Activated naive CD4-positive, alpha-beta T cell treated with anti-CD3 and anti-CD28 coated beads, Interleukin-2, amount 50 U/mL, for 24 hours (primary cell): ENCODE data around the gene GYPC.
"Not testable (repeated sequence)": the region's sequence is repeated elsewhere in the genome, so short reads cannot be mapped to it uniquely, and the experiment has no call there.

Source experiments
- H3K27ac Mint-ChIP-seq: one replicate; pipeline ENCODE4 v1.8.0; 2021; ENCODE audit warnings: mild to moderate bottlenecking, mixed read lengths
- H3K27me3 Mint-ChIP-seq: one replicate; pipeline ENCODE4 v1.8.0; 2021; ENCODE audit warnings: mixed read lengths
- H3K36me3 Mint-ChIP-seq: one replicate; pipeline ENCODE4 v1.8.0; 2021; ENCODE audit warnings: mixed read lengths
- H3K4me1 Mint-ChIP-seq: one replicate; pipeline ENCODE4 v1.8.0; 2021; ENCODE audit warnings: mixed read lengths
- H3K4me3 Mint-ChIP-seq: one replicate; pipeline ENCODE4 v1.8.0; 2021; ENCODE audit warnings: mild to moderate bottlenecking, mixed read lengths
- H3K9me3 Mint-ChIP-seq: one replicate; pipeline ENCODE4 v1.8.0; 2021; ENCODE audit warnings: mixed read lengths

Gene GYPC

DNA sequence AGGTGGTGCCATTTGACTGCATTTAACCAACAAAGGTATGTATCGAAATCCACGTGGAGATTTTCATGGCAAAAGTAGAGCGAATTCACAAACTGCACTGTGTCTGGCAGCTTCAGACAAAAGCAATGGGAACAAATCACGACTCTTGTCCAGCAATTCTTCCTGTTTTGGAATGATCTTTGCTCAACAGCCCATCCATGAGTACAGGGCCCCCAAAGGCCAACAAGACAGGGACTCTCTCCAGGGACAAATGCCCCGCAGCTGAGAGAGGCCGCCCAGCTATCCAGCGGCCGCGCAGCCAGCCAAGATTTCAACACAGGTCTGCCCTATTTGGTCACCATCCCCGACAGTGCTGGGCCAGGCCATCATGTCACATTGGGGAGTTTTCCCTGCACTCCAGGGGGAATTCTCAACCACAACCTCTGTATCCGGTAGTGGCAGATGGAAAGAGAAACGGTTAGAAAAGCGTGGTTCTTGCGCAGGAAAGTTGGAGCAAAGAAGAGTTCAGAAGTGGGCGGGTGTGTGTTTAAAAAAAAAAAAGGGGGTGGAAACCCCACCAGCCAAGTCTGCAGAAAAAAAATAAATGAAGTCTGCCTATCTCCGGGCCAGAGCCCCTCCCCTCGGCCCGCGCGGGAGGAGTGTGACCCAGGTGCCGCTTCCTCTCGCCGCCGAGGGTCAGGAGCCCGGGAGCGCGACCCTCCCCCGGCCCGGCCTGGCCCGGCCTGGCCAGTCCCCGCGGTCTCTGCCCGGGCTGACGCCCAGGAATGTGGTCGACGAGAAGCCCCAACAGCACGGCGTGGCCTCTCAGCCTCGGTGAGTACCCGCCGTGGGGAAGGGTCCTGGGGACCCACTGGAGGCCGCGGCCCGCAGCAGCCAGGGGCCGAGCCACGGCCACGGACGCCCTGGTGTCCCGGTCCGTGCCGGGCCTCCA, at the start of gene GYPC:
Gene GYPC, plus strand, starts transcription at position 659 of the 931 bp plus-strand sequence. Its CDS starts 106 bp downstream, at position 765.
- H3K9me3 Mint-ChIP-seq, result peaks cover 4% of the 10 kb centered on the region
- H3K36me3 Mint-ChIP-seq, result peaks cover 4% of the 10 kb centered on the region
- no peaks in the 10 kb centered on the region for H3K27me3 Mint-ChIP-seq
- peak within 1 kb of the TSS; percentile 99 for H3K4me3 Mint-ChIP-seq
- H3K4me1 Mint-ChIP-seq, result peaks cover 51% of the 10 kb centered on the region
- peak within 1 kb of the TSS; percentile 100 for H3K27ac Mint-ChIP-seq

- H3K9me3 Mint-ChIP-seq, result no peaks in the 10 kb centered on the region
- no peaks in the 10 kb centered on the region for H3K36me3 Mint-ChIP-seq
- H3K27ac Mint-ChIP-seq, result no peak overlapping the region
- no peaks in the 10 kb centered on the region for H3K27me3 Mint-ChIP-seq
- H3K4me3 Mint-ChIP-seq, result no peak overlapping the region
- H3K4me1 Mint-ChIP-seq, result no peaks in the 10 kb centered on the region
Measured at GRCh38 chr2:126614524-126615227, 41.3 kb upstream of the GYPC start.

DNA sequence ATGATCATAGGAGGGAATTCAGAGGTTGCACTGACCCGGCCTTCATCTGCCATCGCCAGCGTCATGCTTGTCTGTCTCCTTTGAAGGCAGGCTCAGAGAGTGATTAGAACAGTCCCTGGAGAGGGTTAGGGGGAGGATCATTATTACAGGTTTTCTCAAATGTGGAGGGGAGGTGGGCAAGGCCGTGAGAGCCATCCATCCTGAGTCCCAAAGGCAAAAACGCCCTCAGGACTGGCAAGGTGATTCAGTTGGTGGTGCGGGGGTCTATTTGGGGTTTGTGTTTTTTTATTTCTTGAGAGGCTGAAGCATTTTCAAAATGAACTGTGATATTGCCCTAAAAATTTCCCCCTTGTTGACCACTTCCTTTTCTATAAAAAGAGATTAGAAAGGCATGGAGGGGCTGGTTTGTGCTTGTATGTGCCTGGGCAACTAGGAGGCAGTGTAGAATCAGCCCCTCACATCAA, 39.3 kb upstream of the GYPC start:
- Mint-ChIP-seq H3K9me3 (no peaks in the 10 kb centered on the region), H3K27me3 (no peaks in the 10 kb centered on the region), H3K27ac (no peak overlapping the region), H3K4me1 (no peaks in the 10 kb centered on the region), H3K36me3 (no peaks in the 10 kb centered on the region), H3K4me3 (no peak overlapping the region)

DNA sequence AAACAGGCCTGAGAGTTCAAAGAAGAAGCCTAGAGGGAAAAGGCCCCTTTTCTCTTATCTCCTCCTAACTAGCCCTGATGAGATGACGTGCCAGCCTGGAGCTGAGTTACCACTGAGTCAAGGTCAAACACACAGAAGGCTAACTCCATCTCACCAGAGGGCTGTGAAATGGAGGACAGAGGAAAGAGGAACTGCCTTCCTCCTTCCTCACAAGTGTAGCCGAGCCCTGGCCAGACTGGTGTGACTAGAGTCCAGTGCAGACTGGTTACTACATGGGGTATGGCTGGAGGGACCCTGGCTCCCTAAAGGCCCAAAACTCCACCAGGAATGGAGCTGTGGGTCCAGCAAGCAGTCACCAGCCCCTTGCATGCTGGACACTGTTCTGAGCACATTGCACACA, 35.7 kb upstream of the GYPC start:
- Mint-ChIP-seq H3K4me1 (no peaks in the 10 kb centered on the region), H3K27me3 (no peaks in the 10 kb centered on the region), H3K36me3 (no peaks in the 10 kb centered on the region), H3K4me3 (no peak overlapping the region), H3K27ac (no peak overlapping the region), H3K9me3 (no peaks in the 10 kb centered on the region)

GRCh38 chr2:126623000-126623399, 33.0 kb upstream of the GYPC start:
- Mint-ChIP-seq H3K27me3 (no peaks in the 10 kb centered on the region), H3K4me3 (no peak overlapping the region), H3K36me3 (no peaks in the 10 kb centered on the region), H3K27ac (no peak overlapping the region), H3K4me1 (no peaks in the 10 kb centered on the region), H3K9me3 (no peaks in the 10 kb centered on the region)

DNA sequence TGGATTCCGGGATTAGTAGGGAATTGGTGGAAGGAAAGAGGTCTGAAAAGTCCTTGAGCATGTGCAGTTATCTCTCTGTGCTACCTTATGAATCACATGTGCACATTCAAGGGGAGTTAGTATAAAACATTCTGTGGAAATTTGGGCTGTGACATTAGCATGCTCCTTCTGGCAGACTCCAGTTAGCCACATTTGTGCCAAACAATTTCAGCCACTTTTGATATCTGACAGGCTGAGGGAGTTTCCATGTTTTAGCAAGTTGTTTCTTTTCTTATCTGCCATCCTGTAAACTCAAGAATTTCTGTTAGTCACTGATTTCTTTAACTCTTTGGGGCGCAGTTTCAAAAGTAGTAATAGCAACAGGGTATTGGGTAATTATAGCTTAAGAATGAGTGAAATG, 28.3 kb upstream of the GYPC start:
- Mint-ChIP-seq H3K9me3 (no peaks in the 10 kb centered on the region), H3K27me3 (peaks cover 1% of the 10 kb centered on the region), H3K27ac (no peak overlapping the region), H3K4me1 (no peaks in the 10 kb centered on the region), H3K36me3 (no peaks in the 10 kb centered on the region), H3K4me3 (no peak overlapping the region)

DNA sequence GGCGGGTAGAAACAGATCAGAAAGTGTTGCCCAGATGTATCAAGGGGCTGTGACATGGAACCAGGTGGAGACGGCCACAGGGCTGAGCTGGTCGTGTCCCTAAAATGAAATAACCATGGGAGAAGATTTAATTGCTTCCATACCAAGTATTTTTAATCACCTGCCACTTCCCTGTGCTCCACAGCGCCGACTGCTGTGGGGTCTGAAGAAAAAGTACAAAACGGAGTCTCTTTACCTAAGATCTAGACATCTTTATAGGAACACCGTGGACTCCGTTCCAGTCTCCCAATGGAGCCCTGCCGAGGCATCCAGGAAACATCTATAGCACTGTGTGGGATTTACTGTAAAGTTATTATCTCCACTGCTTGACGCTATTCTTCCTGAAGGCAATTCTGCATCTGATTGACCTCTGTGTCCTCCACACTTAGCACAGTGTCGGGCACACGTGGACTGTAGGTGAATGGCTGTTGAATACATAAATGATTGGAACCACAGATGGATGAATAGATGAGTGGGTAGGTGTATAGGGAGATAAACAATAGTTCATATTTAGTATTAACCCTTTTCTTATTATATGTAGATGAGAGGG, 21.6 kb upstream of the GYPC start:
- Mint-ChIP-seq H3K27ac (no peak overlapping the region), H3K4me1 (peaks cover 4% of the 10 kb centered on the region), H3K9me3 (no peaks in the 10 kb centered on the region), H3K36me3 (no peaks in the 10 kb centered on the region), H3K27me3 (no peaks in the 10 kb centered on the region), H3K4me3 (no peak overlapping the region)

- Mint-ChIP-seq H3K27ac (no peak overlapping the region), H3K9me3 (no peaks in the 10 kb centered on the region), H3K36me3 (no peaks in the 10 kb centered on the region), H3K4me3 (no peak overlapping the region), H3K4me1 (peaks cover 4% of the 10 kb centered on the region), H3K27me3 (no peaks in the 10 kb centered on the region)
Measured at GRCh38 chr2:126635281-126635680, 20.7 kb upstream of the GYPC start.

DNA sequence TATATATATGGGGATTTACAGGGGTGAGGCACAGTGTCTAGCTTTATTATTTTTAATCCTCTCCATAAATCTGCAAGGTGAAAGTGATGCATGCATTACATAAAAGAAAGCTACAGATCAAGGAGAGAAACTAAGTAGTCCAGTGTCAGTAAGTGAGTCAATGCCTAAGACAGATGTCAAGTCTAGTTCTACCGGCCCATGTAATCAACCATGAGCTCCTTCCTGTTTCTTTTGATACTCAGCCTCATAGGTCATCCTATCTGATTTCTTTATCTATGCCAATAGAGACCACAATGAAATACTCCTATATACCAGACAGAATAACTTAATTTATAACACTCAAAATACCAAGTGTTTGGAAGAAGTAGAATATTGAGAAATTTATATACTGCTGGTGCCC, 20.2 kb upstream of the GYPC start:
- H3K27me3 Mint-ChIP-seq, result no peaks in the 10 kb centered on the region
- no peak overlapping the region for H3K27ac Mint-ChIP-seq
- no peaks in the 10 kb centered on the region for H3K36me3 Mint-ChIP-seq
- H3K4me3 Mint-ChIP-seq, result no peak overlapping the region
- no peaks in the 10 kb centered on the region for H3K9me3 Mint-ChIP-seq
- H3K4me1 Mint-ChIP-seq, result peaks cover 4% of the 10 kb centered on the region

GRCh38 chr2:126637386-126637785, 18.6 kb upstream of the GYPC start:
- Mint-ChIP-seq H3K36me3 (no peaks in the 10 kb centered on the region), H3K27ac (no peak overlapping the region), H3K27me3 (no peaks in the 10 kb centered on the region), H3K9me3 (no peaks in the 10 kb centered on the region), H3K4me1 (peaks cover 4% of the 10 kb centered on the region), H3K4me3 (no peak overlapping the region)

DNA sequence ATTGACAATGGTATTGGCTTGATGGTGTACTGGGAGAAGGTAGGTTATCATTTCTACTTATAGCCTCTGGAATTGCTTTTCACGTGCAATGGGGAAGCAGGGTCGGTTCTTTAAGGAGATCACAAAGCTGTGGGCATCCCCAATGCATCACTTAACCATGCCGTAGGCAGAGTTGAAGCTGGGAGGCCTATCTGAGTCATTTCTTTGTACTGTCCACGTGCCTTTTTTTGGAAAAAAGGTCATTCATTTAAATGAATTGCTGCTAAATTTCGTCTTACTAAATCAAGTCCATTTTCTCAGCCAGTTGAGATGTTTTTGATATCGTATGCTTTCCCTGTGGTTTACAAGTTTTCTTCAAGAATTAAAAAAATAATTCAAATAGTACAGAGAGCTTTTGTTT, 17.2 kb upstream of the GYPC start:
- H3K4me1 Mint-ChIP-seq, result peaks cover 4% of the 10 kb centered on the region
- H3K27me3 Mint-ChIP-seq, result no peaks in the 10 kb centered on the region
- H3K9me3 Mint-ChIP-seq, result no peaks in the 10 kb centered on the region
- H3K36me3 Mint-ChIP-seq, result no peaks in the 10 kb centered on the region
- no peak overlapping the region for H3K4me3 Mint-ChIP-seq
- no peak overlapping the region for H3K27ac Mint-ChIP-seq

DNA sequence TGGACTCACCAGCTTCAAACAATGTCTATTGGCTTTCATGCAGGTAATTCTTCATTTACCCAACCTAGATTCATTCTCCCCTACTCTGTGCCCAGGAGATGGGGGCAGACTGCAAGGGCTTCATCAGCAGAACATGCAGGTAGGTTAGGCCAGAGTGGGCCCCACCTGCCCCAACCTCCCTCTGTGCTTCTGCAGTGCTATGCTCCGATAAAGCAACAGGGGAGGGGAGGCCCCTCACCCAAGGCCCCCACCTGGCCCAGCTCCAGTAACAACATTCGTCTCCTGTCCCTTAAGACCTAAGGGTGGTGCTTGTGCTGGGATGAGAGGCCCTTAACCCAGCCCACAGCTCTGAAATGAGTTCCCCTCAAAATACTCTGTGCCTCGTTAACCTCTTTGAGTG, 16.7 kb upstream of the GYPC start:
- Mint-ChIP-seq H3K9me3 (no peaks in the 10 kb centered on the region), H3K27ac (no peak overlapping the region), H3K4me1 (no peaks in the 10 kb centered on the region), H3K4me3 (no peak overlapping the region), H3K36me3 (no peaks in the 10 kb centered on the region), H3K27me3 (no peaks in the 10 kb centered on the region)

DNA sequence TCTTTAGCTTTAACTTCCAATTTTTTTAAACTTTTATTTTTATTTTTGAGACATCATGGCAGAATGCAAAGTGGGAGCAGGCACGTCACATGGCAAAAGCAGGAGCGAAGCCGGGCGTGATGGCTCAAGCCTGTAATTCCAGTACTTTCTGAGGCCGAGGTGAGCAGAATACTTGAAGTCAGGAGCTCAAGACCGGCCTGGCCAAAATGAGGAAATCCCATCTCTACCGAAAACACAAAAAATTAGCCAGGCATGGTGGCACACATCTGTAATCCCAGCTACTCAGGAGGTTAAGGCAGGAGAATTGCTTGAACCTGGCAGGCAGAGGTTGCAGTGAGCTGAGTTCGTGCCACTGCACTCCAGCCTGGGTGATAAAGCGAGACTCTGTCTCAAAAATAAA, 14.7 kb upstream of the GYPC start:
- not testable (repeated sequence) for H3K36me3 Mint-ChIP-seq, H3K27ac Mint-ChIP-seq, H3K4me1 Mint-ChIP-seq, H3K4me3 Mint-ChIP-seq, H3K9me3 Mint-ChIP-seq, H3K27me3 Mint-ChIP-seq

DNA sequence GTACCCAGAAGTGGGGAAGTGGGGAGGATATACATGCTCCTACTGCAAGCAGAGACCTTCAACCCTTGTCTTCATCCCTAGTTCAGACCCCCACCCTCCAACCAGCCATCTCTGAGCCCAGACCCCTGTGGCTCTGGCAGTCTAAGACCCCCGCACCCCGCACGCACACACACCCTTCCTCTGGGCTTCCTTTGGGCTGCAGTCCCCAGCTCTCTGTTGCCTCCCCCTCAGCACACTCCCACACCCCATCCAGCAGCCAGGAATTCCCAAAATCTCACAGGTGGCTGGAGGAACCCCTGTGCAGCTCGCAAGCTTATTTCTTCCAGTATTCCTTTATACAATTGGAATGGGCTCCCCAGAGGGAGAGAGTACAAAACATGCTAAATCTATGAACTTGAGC, 13.9 kb upstream of the GYPC start:
- Mint-ChIP-seq H3K36me3 (no peaks in the 10 kb centered on the region), H3K9me3 (no peaks in the 10 kb centered on the region), H3K4me1 (peaks cover 8% of the 10 kb centered on the region), H3K4me3 (no peak overlapping the region), H3K27me3 (no peaks in the 10 kb centered on the region), H3K27ac (no peak overlapping the region)

- no peaks in the 10 kb centered on the region for H3K27me3 Mint-ChIP-seq
- no peaks in the 10 kb centered on the region for H3K36me3 Mint-ChIP-seq
- peaks cover 8% of the 10 kb centered on the region for H3K4me1 Mint-ChIP-seq
- no peak overlapping the region for H3K27ac Mint-ChIP-seq
- no peak overlapping the region for H3K4me3 Mint-ChIP-seq
- H3K9me3 Mint-ChIP-seq, result no peaks in the 10 kb centered on the region
Measured at GRCh38 chr2:126643431-126643830, 12.5 kb upstream of the GYPC start.

GRCh38 chr2:126643972-126644371, 12.0 kb upstream of the GYPC start:
- no peaks in the 10 kb centered on the region for H3K27me3 Mint-ChIP-seq
- H3K9me3 Mint-ChIP-seq, result no peaks in the 10 kb centered on the region
- H3K4me1 Mint-ChIP-seq, result peaks cover 8% of the 10 kb centered on the region
- no peaks in the 10 kb centered on the region for H3K36me3 Mint-ChIP-seq
- H3K27ac Mint-ChIP-seq, result no peak overlapping the region
- no peak overlapping the region for H3K4me3 Mint-ChIP-seq
